SK-N-MC (cell line): ENCODE measurements around the gene TSPAN3.

Experiments used
- DNase-seq: peaks from one replicate; pipeline ENCODE4 v3.0.0-alpha.2; 2011; ENCODE audit warnings: low read depth, low spot score
- H3K27ac ChIP-seq: fragments of 200-600 bp; sonication (generic); 2 replicates; pipeline ENCODE4 v1.5.1; 2016; ENCODE audit warnings: mixed run types
- H3K36me3 ChIP-seq: fragments of 200-600 bp; sonication (generic); 2 replicates; pipeline ENCODE4 v1.6.1; 2017; ENCODE audit warnings: antibody characterized with exemption, low read length, mixed read lengths; ENCODE audit not compliant: insufficient read depth
- H3K4me3 ChIP-seq: fragments of 200-600 bp; sonication (generic); 2 replicates; pipeline ENCODE4 v1.5.1; 2016
- H3K9ac ChIP-seq: fragments of 200-600 bp; sonication (generic); 2 replicates; pipeline ENCODE4 v1.8.0; 2017; ENCODE audit warnings: mixed run types, mixed read lengths; ENCODE audit not compliant: insufficient read length
- H3K9me3 ChIP-seq: fragments of 200-600 bp; sonication (generic); 2 replicates; pipeline ENCODE4 v1.6.1; 2017; ENCODE audit warnings: low read depth, mild to moderate bottlenecking, antibody characterized with exemption, low read length, moderate library complexity, mixed read lengths
- EZH2 ChIP-seq: fragments of 200-600 bp; sonication (generic); IDR thresholded peaks from one replicate; pipeline ENCODE4 v1.6.1; 2017; ENCODE audit warnings: antibody characterized with exemption
- FOXP2 ChIP-seq: optimal IDR thresholded peaks from 2 replicates; pipeline ENCODE3; 2011; ENCODE audit warnings: mild to moderate bottlenecking, moderate library complexity; ENCODE audit not compliant: insufficient read depth; ENCODE audit errors: extremely low read length, control extremely low read depth
- POLR2AphosphoS5 ChIP-seq: IDR thresholded peaks from 2 replicates; pipeline ENCODE4 v1.6.1; 2012; ENCODE audit warnings: mild to moderate bottlenecking, low read depth, low read length, borderline replicate concordance

Gene TSPAN3

DNA sequence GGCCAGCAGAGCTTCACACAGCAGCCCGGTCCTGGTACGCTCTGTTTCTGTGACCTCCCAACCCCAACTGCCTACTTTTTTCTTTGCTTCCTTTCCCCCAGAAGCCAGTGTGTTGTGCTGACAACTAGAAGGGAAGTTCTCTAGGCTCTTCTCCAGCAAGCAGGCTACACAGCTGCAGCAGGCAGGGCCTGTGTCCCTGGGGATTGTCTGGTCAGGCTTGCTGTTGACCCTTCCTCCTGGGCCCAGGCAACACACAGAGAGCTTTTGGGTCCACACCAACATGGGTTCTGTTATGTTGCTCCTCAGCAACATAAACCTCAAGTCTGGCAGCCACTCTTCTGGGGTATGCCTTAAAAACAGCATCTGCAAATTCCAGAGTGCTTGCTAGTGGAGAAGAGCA, 36.2 kb upstream of the TSPAN3 start:
- H3K4me3 ChIP-seq: no peak overlapping the region
- H3K9me3 ChIP-seq: no peaks in the 10 kb centered on the region
- TF ChIP-seq FOXP2: no peak
- TF ChIP-seq POLR2AphosphoS5: no peak
- TF ChIP-seq EZH2: no peak
- no peaks in the 10 kb centered on the region for H3K36me3 ChIP-seq
- H3K27ac ChIP-seq: no peak overlapping the region
- no peak overlapping the region for H3K9ac ChIP-seq
- DNase-seq: no peak

DNA sequence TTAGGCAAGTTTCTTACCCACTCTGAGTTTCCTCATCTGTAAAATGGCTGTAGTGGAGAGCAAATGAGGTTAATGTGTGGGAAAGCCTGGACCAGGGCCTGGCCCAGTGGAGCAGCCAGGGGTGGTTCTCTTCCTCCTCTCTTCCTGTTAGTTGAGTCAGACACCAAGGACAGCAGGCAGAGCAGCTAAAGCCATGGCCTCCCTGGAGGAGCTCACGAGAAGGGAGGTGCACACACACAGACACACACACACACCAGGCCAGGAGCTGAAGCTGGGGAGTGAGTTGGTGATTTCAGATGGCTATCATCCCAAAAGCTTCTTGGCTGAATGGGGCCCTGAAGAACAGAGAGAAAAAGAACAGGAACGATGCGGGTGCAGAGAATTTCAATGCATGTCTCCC, 33.2 kb upstream of the TSPAN3 start:
- no peak for DNase-seq
- Histone ChIP-seq H3K27ac (no peak overlapping the region), H3K9ac (no peak overlapping the region), H3K36me3 (no peaks in the 10 kb centered on the region), H3K4me3 (no peak overlapping the region), H3K9me3 (no peaks in the 10 kb centered on the region)
- TF ChIP-seq POLR2AphosphoS5: no peak
- no peak for TF ChIP-seq EZH2
- no peak for TF ChIP-seq FOXP2

DNA sequence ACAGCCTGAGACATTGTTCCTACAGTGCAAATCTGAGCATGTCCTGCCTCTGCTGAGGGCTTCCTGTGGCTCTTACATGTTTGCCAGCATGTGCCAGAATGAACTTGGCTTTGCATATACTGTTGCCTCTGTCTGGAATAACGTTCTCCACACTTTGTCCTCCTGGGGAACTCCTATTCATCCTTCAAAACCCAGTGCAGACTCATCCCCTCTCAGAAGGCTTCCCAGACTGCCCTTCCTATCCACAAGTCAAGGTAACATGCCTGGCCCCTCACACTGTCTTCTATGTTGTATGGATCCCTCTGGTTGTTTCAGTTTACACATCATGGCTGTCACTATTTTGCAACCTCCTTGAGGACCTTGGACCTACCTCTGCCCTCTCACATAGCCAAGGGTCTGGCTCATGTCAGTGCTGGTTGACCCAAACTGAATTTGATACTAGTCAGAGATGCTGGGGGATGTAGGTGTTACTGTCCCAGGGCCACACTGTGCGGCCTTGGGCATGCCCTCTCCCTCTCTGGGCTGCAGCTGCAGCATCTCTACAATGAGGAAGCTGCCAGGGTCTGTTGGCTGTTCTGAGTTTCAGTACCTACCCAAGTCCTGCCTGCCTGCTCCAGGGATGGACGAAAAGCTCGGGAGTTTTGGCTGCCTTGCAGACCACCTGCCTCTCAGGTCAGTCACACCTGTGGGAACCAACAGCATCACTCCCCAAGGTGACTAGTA, 29.0 kb upstream of the TSPAN3 start:
- TF ChIP-seq EZH2 (no peak), FOXP2 (no peak), POLR2AphosphoS5 (no peak)

DNA sequence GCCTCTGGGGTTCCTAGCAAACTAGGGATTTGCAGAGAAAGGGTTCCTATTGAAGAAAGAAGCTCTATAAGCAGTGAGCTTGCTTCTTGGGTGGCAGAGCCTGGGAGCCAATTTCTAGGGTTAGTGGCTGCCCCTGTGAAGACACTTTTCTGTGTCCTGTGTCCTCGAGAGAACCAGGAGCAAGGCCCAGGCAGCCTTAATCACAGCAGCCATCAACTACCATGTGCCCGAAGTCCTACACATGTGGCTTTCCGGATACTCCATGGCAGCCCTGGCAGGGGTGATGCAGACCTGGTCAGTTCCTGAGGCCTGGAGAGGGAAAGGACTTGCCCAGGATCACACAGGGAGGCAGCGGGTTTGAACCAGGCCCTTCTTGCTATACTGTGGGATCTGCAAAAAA, 27.7 kb upstream of the TSPAN3 start:
- Histone ChIP-seq H3K27ac (no peak overlapping the region), H3K36me3 (no peaks in the 10 kb centered on the region), H3K9me3 (no peaks in the 10 kb centered on the region), H3K9ac (no peak overlapping the region), H3K4me3 (no peak overlapping the region)
- no peak for TF ChIP-seq FOXP2
- no peak for TF ChIP-seq EZH2
- TF ChIP-seq POLR2AphosphoS5: no peak
- DNase-seq: no peak

More for the DNA sequence above, 29.0 kb upstream of the TSPAN3 start:
- Histone ChIP-seq H3K9ac (no peak overlapping the region), H3K9me3 (no peaks in the 10 kb centered on the region), H3K27ac (no peak overlapping the region), H3K36me3 (no peaks in the 10 kb centered on the region), H3K4me3 (no peak overlapping the region)
- no peak for DNase-seq

DNA sequence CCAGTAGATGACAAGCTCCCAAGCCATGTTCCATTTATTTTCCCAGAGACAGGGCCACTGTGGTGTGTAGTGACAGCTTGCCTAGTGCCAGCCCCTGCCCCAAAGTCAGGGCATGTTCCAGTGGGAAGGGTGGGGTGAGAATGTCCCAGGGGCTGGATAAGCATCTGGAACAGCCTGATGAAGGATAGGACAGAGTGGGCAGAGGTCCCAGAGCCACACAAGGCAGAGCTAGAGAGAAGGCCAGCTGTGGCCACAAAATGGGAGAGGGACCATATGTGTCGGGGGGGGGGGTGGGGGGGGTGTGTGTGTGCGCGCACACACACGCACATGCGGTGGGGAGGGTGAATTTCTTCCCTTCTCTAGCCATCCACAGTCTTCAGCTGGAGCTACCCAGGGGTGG, 27.0 kb upstream of the TSPAN3 start:
- TF ChIP-seq EZH2 (no peak), POLR2AphosphoS5 (no peak), FOXP2 (no peak)
- no peaks in the 10 kb centered on the region for H3K36me3 ChIP-seq
- H3K4me3 ChIP-seq: no peak overlapping the region
- no peak overlapping the region for H3K27ac ChIP-seq
- no peak for DNase-seq
- no peak overlapping the region for H3K9ac ChIP-seq
- no peaks in the 10 kb centered on the region for H3K9me3 ChIP-seq

DNA sequence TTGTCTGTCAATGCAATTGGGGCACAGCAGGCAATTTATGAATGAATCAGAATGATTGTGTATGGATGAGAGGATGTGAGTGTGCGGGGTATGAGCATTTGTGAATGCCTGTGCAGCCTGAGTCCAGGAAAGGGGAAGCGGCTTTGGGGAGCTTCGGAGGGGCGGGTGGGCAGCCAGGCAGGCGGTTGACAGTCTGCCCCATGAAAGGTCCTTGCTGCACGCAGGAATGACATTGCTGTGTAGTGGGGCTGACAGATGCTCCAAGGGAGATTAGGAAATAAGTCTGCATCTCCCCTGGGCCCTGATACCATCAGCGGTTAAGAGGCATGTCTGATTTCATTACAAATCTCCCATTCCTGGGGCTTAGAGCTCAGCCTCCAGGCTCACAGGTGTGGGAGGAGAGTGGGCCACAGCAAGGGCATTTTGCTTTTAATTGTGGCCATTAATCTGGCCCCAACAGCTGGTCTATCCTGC, 26.4 kb upstream of the TSPAN3 start:
- Histone ChIP-seq H3K9ac (no peak overlapping the region), H3K9me3 (no peaks in the 10 kb centered on the region), H3K4me3 (no peak overlapping the region), H3K36me3 (no peaks in the 10 kb centered on the region), H3K27ac (no peak overlapping the region)
- TF ChIP-seq POLR2AphosphoS5: no peak
- TF ChIP-seq FOXP2: no peak
- TF ChIP-seq EZH2: no peak
- no peak for DNase-seq

DNA sequence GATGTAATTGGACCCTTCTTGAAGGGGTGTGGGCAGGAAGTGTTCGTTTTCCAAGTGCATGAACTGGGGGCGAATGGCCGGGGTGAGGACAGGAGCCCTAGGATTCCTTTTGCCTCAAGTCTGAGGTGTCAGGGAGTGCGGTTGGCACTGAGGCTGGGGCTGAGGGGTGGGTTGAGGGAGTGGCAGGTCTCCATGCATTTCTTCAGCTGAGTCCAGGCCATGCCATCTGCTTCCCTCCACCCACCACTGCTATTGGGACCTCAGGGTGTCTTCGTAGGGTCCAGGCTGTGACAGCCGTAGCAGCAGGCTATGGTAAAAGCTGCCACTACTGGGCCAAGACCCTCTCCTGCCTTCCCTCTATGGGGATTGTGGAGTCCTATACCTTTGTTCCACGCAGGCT, 25.6 kb upstream of the TSPAN3 start:
- no peak overlapping the region for H3K4me3 ChIP-seq
- no peaks in the 10 kb centered on the region for H3K9me3 ChIP-seq
- DNase-seq: no peak
- no peak overlapping the region for H3K9ac ChIP-seq
- H3K36me3 ChIP-seq: no peaks in the 10 kb centered on the region
- H3K27ac ChIP-seq: no peak overlapping the region
- TF ChIP-seq FOXP2 (no peak), EZH2 (no peak), POLR2AphosphoS5 (no peak)

DNA sequence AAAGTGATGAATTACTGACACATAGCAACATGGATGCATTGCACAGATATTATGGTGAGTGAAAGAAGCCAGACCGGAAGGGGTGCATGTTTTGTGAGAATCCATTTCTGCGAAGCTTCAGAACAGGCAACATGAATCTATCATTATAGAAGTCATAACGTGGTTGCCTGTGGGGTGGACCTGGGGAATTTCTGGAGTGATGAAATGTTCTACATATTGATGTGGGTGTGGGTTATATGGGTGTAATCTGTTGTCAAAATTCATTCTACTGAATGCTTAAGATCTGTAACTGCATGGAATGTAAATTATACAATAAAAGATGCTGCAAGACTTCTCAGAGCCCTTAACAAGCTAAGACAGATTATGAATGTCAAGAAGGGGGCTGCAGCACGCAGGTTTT, 25.2 kb upstream of the TSPAN3 start:
- DNase-seq: no peak
- H3K9ac ChIP-seq: no peak overlapping the region
- no peak overlapping the region for H3K4me3 ChIP-seq
- H3K9me3 ChIP-seq: no peaks in the 10 kb centered on the region
- TF ChIP-seq FOXP2: no peak
- H3K36me3 ChIP-seq: no peaks in the 10 kb centered on the region
- H3K27ac ChIP-seq: no peak overlapping the region

DNA sequence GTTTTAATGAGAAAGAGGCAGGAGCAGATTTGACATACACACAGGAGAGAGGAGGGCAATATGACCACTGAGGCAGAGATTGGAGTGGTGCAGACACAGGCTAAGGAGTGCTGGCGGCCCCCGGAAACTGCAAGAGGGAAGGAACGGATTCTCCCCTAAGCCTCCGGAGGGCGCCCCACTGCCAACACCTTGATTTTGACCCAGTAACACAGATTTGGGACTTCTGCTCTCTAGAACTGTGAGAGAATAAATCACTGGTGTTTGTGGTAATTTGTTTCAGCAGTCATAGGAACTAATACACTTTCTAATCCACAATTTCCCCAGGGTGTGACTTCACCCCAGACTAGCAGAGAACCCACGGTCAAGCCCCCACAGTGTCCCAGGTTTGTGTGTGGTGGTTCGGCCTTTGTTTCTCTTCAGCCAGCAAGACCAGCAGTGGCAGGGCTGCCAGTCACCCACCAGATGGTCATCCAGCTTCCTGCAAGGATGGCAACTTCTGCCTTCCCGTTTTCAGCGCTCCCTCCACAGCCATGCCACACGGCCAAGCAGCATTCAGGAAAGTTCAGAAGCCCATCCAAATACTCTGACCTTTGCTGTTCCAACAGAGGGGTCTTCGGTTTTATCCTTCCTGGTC, 23.6 kb upstream of the TSPAN3 start:
- no peak overlapping the region for H3K27ac ChIP-seq
- no peak overlapping the region for H3K4me3 ChIP-seq
- TF ChIP-seq FOXP2 (no peak), EZH2 (no peak), POLR2AphosphoS5 (no peak)
- no peak overlapping the region for H3K9ac ChIP-seq
- H3K36me3 ChIP-seq: no peaks in the 10 kb centered on the region
- no peak for DNase-seq
- no peaks in the 10 kb centered on the region for H3K9me3 ChIP-seq
